ENCODE results near the gene TBC1D22A. TPM values are rescaled to one million over a fixed set of nuclear protein-coding genes. Genes with fewer than 3 reads are reported as not detected.
A peak's percentile ranks its signal among the peaks of the same experiment; 100 is the strongest.

Gene TBC1D22A
- total RNA-seq, 1 donor from 2014 or later = 14.3 TPM

DNA sequence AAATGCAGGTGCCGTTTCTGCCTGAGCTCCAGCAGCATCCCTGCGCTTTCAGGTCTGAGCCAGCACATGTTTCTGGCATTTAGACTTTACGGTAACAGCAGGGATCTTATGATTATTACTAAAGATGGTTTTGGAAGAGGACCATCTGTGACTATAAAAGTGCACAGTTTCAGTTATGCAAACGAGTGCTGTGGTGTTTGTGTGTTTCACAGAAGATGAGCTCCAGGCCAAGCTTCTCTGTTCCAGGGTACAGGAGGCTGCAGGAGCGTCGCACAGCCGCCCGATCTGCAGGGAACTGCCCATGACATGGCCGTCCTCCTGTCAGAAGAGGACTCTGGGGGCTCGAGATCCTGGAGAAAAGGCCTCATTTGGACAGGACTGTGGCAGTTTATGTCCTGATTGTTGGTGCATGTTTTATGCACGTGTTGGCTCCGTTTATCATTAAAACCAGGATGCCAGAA is 297.3 kb downstream of the TBC1D22A start:
- H3K36me3 Mint-ChIP-seq (ENCODE audit: low read depth) = peaks cover 6% of the 10 kb centered on the region
- H3K9me3 Mint-ChIP-seq = no peaks in the 10 kb centered on the region
- DNase-seq (ENCODE audit: low read depth, low spot score) = no peak
- no peak overlapping the region for H3K27ac Mint-ChIP-seq (ENCODE audit: unreplicated experiment)
- peaks cover 25% of the 10 kb centered on the region for H3K27me3 Mint-ChIP-seq (ENCODE audit: low read depth)
- TF ChIP-seq CTCF (conservative IDR thresholded peaks at IDR 0.05) = no peak
- peaks cover 6% of the 10 kb centered on the region for H3K4me1 Mint-ChIP-seq
- H3K4me3 Mint-ChIP-seq = no peak overlapping the region

- no peak overlapping the region for H3K27ac Mint-ChIP-seq (ENCODE audit: unreplicated experiment)
- DNase-seq (ENCODE audit: low read depth, low spot score) = no peak
- no peak for TF ChIP-seq CTCF (conservative IDR thresholded peaks at IDR 0.05)
- H3K4me3 Mint-ChIP-seq = no peak overlapping the region
- H3K36me3 Mint-ChIP-seq (ENCODE audit: low read depth) = peaks cover 6% of the 10 kb centered on the region
- H3K9me3 Mint-ChIP-seq = no peaks in the 10 kb centered on the region
- peaks cover 30% of the 10 kb centered on the region for H3K27me3 Mint-ChIP-seq (ENCODE audit: low read depth)
- peaks cover 6% of the 10 kb centered on the region for H3K4me1 Mint-ChIP-seq
Observed at GRCh38 chr22:47060718-47061117, 298.3 kb downstream of the TBC1D22A start.

- Mint-ChIP-seq H3K4me3 (no peak overlapping the region), H3K9me3 (no peaks in the 10 kb centered on the region), H3K27me3 (ENCODE audit: low read depth) (peaks cover 33% of the 10 kb centered on the region), H3K27ac (ENCODE audit: unreplicated experiment) (peak overlapping the region; percentile 5), H3K36me3 (ENCODE audit: low read depth) (peaks cover 6% of the 10 kb centered on the region), H3K4me1 (peaks cover 4% of the 10 kb centered on the region)
- DNase-seq (ENCODE audit: low read depth, low spot score) = no peak
- TF ChIP-seq CTCF (conservative IDR thresholded peaks at IDR 0.05) = no peak
Observed at GRCh38 chr22:47061226-47061625, 298.8 kb downstream of the TBC1D22A start.

GRCh38 chr22:47062126-47062525 is 299.7 kb downstream of the TBC1D22A start:
- DNase-seq (ENCODE audit: low read depth, low spot score) = no peak
- H3K27ac Mint-ChIP-seq (ENCODE audit: unreplicated experiment) = no peak overlapping the region
- H3K27me3 Mint-ChIP-seq (ENCODE audit: low read depth) = peaks cover 37% of the 10 kb centered on the region
- peaks cover under 1% of the 10 kb centered on the region for H3K4me1 Mint-ChIP-seq
- peak overlapping the region; percentile 31 for H3K4me3 Mint-ChIP-seq
- H3K36me3 Mint-ChIP-seq (ENCODE audit: low read depth) = peaks cover 6% of the 10 kb centered on the region
- no peaks in the 10 kb centered on the region for H3K9me3 Mint-ChIP-seq
- no peak for TF ChIP-seq CTCF (conservative IDR thresholded peaks at IDR 0.05)

DNA sequence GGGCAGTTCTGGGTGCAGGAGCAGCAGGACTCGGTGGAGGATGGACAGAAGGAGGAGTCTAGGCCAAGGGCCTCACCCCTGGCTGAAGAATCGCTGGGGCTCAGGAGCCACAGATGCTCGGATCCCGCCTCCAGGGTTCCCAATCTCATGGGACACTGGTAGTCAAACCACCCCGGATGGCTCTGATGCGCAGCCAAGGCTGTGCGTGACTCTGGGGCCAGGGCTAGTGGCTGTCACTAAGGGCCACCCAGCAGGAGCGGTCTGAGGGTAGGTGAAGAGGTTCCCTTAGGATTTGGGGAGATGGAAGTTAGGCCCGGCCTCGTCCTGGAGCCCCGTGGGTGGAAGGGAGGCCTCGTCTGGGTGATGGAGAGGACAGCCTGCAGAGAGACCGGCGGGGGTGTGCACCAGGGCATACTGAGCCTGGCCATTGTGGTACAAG is 300.6 kb downstream of the TBC1D22A start:
- Mint-ChIP-seq H3K4me3 (no peak overlapping the region), H3K9me3 (no peaks in the 10 kb centered on the region), H3K27me3 (ENCODE audit: low read depth) (peaks cover 41% of the 10 kb centered on the region), H3K36me3 (ENCODE audit: low read depth) (peaks cover 6% of the 10 kb centered on the region), H3K4me1 (peaks cover 6% of the 10 kb centered on the region), H3K27ac (ENCODE audit: unreplicated experiment) (no peak overlapping the region)
- TF ChIP-seq CTCF (conservative IDR thresholded peaks at IDR 0.05) = no peak
- no peak for DNase-seq (ENCODE audit: low read depth, low spot score)

All from neural crest cell (in vitro differentiated cells).